ENCODE data around the gene GABARAP.

GABARAP gene

DNA sequence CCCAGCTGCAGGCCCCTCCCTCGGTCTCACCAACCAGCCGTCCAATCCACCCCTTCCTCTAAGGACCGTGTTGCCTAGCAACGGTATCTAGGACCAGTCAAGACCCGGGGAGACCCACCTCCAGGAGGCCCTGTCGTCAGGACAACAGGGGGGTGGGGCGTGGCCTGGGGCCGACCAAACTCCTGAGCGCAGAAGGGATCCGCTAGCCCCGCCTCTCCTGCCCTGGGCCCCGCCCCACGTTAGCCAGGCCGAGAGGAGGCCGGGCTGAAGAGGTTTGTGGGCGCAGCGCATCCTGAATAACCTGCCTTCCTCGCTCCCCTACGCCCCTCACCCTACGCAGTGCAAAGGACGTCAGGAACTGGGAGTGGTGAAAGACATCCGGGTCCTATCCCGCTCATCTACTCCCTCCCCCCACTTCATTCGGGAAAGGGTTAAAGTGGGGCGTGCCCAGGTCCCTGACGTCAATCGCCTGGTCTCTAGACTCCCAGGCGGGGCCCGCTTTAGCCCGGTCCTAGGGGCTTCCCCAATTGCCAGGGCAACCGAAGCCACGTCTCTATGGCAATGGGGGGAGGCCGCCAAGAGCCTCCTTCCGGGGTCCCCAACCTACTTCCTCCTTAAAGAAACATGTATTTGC is 37.3 kb downstream of the GABARAP start:
- no peak for DNase-seq

DNA sequence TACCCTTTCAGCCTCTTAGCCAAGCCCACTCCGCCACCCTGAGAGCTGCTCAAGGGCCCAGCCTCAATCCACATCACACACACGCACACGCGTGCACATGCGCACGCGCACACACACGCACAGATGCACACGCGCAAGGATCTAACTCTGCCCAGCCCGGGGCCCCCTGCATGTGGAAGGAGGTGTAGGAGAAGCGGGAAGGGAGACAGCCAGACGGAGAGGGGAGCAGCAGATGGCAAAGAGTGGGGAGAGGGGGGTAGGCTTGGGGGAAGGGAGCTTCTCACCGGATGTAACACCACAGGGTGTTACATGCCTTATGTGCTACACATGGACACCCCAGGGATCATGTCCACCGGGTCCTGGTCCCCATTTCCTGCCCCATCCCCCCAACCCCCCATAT is 37.9 kb downstream of the GABARAP start:
- no peak for DNase-seq

DNA sequence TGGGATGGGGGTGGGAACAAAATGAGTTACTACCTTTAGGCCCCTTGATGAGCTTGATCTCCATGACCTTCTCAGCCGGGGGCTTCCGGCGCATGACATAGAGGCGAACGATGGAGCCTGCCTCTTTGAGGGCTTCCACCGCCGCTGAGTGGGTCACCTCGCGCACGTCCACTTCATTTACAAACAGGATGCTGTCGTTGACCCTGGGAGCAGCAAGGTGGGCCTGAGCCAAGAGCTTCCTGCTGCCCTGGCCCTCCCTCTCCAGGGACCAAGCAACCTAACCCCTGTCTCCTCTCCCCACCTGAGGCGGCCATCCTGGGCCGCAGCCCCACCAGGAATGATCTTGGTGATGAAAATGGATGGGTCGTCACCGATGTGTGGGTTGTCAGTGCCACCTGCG is 38.9 kb downstream of the GABARAP start:
- DNase-seq = no peak

DNA sequence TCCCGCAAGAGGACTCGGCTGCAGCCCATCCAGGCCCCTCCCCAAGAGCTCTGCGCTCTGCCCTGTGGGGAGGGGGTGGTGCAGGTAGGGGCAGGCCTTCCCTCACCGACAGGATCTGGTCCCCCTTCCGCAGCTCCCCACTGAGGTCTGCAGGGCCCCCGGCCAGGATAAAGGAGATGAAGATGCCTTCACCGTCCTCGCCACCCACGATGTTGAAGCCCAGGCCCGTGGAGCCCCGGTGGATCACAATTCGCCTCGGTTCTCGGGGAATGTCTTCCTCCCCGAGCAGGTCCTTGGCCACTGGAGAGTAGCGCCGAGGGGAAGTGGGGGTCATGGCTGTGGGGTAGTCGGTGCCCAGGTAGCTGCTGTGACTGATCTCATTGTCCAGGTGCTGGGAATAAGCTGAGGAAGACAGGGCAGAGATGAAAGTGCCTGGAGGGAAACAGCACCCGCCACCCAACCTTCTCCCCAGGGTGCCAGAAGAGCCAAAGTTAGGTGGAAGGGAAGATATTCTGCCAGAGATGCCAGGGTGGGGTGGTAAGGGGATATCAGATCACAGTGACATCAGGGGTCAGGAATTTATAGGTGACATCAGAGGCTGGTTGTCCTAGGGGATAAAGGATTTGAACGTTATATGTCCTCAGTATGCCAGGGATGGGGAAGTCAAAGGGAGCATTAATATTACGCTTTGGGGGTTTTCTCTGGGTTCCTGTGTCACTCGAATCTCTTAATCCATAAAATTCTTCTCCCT is 45.4 kb downstream of the GABARAP start:
- no peak for DNase-seq

DNA sequence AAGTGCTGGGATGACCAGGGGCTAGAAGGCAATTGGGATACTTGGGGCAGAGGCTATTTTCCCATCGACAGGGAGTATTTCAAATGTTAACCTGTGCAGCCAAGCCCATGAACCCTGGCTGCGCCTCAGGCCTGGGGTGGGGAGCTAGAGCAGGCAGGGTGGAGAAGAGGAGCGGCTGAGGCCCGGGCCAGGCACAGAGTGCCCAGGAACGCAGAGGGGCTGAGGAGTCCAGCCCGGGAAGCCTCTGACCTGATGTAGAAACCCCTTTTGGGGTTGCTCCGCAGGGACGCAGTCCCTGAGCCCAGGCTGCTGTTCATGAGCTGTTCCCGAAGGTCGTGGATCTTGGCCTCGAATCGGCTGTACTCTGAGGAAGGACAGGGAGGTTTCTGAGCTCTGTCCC is 46.3 kb downstream of the GABARAP start:
- no peak for DNase-seq

DNA sequence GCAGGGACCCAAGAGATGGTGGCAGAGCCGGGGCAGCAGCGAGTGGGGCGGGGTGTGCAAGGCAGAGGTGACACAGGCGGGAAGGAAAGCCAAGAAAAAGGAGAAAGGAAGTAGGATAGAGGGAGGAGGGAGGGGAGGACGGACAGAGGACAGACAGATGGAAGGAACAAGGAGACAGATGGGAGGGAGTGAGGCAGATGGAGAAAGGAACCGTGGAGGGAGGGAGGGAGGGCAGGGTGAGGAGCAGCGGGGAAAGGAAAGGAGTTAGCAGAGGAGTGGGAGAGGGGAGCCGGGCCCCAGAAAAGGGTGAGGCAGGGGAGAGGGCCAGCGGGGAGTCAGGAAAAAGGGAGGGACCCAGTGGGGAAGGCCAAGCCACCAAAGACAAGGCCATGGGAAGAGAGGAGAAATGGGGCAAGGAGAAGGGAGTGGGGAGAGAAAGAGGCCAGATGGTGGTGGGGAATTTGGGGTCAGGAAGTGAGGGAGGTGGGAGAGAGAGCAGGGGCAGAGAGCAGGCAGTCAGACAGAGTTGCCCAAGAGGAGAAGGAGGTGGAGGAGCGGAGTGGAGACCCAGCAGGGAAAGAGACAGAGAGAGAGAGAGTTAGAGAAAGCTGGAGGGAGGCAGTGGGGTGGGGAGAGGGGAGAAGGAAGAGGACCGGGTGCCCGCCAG is 49.8 kb downstream of the GABARAP start:
- no peak for DNase-seq

DNA sequence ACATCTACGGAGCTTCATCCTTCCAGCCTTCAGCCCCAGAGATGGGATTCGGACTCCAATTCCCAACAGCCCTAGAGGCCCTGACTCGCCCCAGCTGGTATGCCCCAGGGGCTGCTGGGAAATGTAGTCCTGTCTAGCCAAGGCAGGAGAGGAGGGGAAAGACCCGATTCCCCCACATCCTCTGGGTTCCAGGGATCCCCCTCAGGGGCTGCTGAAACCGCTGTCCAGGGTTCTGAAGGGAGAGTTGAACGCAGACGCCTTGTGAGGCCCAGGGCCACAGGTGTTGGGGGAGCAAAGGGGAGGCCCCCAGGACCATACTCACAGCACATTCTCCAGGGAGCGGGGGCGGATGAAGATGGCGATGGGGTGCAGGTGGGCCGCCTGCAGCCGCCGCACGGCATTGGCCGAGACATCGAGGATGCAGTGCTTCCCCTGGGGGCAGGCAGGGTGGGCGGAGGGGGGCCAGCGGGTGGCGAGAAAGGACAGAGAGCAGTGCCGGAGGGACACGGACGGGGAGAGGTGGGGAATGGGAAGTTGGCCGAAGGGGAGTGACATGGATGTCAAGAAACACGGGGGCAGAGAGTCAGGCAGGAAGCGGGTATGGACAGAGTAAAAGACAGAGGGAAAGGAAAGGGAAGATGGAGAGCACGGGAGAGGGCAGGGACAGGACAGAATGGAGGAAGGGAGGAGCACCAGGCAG is 50.5 kb downstream of the GABARAP start:
- DNase-seq = peak; percentile 9

DNA sequence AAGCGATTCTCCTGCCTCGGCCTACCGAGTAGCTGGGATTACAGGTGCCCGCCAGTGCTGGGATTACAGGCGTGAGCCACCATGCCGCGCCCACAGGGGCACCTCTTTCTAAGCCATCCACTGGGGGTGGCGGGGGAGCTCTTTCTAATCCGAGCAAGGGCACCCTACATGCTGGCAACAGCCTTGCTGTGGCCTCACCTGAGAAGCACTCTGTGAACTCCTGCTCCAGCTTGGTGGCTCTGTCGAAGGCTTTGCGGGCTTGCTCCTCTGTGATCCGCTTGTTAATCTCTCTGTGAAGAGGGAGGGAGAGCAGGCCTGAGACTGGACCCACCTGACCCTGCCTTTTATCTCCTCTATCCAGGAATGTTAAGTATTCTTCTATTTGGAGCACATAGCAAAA is 51.2 kb downstream of the GABARAP start:
- no peak for DNase-seq

DNA sequence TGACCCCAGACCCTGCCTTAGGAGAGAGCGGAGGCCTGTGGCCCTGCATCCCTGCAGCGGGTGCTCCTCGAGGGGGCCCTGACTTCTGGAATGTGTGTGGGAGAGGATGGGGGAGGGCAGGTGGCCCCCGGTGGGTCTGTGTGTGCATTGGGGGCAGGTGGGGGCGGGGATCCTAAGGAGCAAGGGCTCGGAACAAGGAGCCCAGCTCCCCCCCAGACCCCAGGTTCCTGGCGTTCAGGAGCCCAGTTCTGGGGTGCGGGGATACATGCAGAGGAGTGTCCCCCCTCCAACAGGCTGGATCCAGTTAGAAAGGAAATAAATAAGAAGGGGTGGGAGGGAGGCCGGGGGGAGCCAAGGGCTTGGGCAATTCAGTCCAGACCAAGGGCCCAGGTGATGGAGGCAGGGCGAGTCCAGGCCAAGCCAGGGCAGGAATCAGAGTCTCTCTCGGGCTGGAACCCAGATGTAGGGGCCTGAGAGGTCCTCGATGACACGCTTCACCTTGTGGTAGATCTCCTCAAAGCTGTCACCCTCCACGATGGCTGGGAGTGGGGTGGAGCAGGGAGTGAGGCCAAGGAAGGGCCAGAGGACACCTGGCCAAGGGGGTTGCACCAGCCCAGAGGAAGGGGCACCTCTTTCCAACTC is 51.9 kb downstream of the GABARAP start:
- DNase-seq = no peak
